Fibroblast of pulmonary artery (primary cell): ENCODE measurements around the gene TMEM108.

Experiments
- DNase-seq: peaks from one replicate; pipeline ENCODE4 v3.0.0-alpha.2; 2010; ENCODE audit warnings: low read depth
- H3K4me3 ChIP-seq: replicated peaks from 2 replicates; pipeline ENCODE4 v1.5.1; 2011; ENCODE audit warnings: low read depth, mild to moderate bottlenecking, control low read depth, low read length, moderate library complexity
- CTCF ChIP-seq: IDR thresholded peaks from 2 replicates; pipeline ENCODE4 v1.5.1; 2011; ENCODE audit warnings: mild to moderate bottlenecking, control low read depth, low read length, inconsistent platforms; ENCODE audit errors: missing control alignments

TMEM108 gene

DNA sequence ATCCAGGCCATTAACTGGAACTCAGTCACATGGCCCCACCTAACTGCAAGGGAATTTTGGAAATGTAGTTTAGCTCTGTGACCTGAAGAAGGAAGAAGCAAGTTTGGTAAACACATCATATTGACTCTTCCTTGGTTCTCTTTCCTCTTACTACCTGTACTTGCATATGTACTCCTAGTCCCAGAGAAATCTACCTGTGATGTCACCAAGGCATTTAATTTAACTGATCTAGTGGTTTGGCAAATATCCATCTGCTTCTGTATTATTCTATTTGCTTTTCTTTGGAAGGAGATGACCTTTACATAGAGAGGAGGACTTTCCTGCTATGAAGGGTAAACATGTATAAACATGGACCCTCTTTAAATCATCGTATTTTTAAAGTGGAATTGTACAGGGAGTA, 150.8 kb downstream of the TMEM108 start:
- no peak for TF ChIP-seq CTCF
- DNase-seq = no peak
- H3K4me3 ChIP-seq = no peak overlapping the region

DNA sequence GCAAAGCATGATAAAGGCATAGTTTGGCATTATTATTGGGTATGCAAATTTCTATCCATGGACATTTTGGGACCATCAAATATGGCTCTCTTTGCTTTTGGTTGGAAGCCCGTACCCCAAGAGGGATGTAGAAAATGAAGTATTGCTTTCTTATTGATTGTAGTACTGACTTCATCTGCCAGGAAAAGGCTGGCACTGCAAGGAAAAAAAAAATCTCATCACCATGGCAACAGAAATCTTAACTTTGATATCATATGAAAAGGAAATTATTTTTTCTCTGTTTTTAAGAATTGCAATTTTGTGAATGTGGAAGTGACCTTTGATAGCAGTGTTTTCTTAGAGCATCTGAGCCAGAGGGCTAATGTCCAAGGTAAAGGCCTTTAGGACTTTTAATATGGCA, 151.7 kb downstream of the TMEM108 start:
- TF ChIP-seq CTCF = no peak
- no peak overlapping the region for H3K4me3 ChIP-seq
- DNase-seq = no peak

DNA sequence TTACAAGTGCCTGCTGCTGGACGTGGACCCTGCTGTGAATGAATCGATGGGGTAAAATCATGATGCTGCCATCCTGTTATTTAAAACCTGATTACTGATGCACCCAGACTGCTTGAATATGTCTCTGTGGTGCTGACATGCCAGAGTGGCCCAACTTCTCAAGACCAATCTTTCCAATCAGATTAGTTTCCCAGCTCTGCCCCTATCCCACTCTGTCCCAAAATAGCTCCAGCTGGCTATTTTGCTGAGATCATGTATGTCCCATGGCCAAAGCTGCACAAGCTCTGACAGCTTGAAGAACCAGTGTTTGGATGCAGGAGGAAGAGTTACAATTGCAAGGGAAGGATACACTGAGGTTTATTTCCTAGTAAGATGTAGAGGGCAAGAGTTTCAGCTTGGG, 153.6 kb downstream of the TMEM108 start:
- DNase-seq = no peak
- TF ChIP-seq CTCF = no peak
- no peak overlapping the region for H3K4me3 ChIP-seq

DNA sequence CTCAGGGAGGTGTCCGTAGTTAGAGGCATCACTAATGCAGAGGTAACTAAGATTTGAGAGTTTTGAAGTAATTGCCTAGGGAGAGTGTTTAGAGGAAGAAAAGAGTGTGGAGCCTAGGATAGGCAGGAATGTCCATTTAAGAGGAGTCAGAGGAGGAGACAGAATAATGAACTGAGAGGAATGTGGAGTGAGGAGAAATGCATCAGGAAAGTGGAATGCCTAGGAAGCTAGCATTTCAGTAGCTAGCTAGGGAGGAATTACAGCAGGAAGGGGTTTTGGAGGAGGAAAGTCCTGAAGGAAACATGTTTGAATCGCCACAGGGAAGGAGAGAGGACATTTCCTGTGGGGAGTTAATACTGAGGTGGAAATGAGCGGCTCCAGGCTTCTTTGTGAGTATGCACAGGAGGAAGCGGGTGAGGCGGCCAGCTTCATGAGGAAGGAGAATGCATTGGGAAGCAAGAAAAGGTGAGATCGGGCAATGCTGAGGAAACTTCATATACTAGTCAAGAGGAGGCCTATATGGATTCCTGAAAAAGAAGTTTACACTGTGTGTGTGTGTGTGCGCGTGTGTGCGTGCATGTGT, 154.3 kb downstream of the TMEM108 start:
- DNase-seq = no peak
- TF ChIP-seq CTCF = no peak
- H3K4me3 ChIP-seq = no peak overlapping the region

DNA sequence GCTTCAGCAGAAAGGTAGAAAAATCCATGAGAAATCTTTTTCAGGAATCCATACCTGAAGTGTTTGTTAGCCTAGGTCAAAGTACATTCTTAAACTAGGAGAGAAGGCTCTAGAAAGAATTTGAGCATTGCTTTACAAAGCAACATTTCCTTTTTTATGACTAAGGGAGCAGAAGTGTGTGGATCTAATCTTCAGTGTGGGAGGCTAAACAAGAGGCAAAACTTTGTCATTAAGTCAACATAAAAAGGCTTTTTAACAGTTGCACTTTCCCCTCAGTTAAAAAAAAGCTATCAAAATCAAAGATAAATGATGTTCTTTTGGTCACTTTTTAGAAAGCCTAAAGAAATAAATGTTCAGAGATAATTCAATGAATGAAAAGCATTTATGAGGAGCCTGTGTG, 154.8 kb downstream of the TMEM108 start:
- no peak for DNase-seq
- H3K4me3 ChIP-seq = no peak overlapping the region
- no peak for TF ChIP-seq CTCF

DNA sequence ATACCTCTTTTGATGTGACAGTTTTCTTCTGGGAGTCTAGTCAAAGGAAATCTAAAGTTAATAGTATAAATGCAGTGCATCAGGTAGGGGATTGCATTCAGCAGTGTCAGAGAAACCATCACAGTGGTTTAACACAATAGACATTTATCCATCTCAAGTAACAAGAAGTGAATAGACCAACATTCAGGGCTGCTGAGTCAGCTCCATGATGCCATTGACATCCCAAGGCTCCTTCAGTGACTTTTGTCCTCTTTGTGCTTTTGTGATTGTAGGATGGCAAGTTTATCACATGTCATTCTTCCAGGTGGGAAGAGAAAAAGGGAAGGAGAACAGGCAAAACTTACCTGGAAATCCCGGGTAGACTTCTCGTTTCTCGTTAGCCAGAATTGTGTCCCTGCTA, 158.3 kb downstream of the TMEM108 start:
- TF ChIP-seq CTCF = no peak
- H3K4me3 ChIP-seq = no peak overlapping the region
- no peak for DNase-seq

GRCh38 chr3:133197619-133198018, 159.4 kb downstream of the TMEM108 start:
- no peak for DNase-seq
- no peak overlapping the region for H3K4me3 ChIP-seq
- TF ChIP-seq CTCF = no peak
